VCaP (cell line): ENCODE measurements around the gene WBP1.

Experiments
- H3K27ac ChIP-seq: fragments of 450-650 bp; 2 replicates; pipeline ENCODE4 v1.5.1; 2017
- TF ChIP-seq, protein P1 (sequence below): fragments of 450-650 bp; conservative IDR thresholded peaks from 2 replicates; pipeline ENCODE4 v1.5.1; 2017; ENCODE audit warnings: mild to moderate bottlenecking, moderate library complexity

WBP1 gene

GRCh38 chr2:74423231-74424095 lies 34.8 kb upstream of the WBP1 start:
- TF ChIP-seq, protein P1, sequence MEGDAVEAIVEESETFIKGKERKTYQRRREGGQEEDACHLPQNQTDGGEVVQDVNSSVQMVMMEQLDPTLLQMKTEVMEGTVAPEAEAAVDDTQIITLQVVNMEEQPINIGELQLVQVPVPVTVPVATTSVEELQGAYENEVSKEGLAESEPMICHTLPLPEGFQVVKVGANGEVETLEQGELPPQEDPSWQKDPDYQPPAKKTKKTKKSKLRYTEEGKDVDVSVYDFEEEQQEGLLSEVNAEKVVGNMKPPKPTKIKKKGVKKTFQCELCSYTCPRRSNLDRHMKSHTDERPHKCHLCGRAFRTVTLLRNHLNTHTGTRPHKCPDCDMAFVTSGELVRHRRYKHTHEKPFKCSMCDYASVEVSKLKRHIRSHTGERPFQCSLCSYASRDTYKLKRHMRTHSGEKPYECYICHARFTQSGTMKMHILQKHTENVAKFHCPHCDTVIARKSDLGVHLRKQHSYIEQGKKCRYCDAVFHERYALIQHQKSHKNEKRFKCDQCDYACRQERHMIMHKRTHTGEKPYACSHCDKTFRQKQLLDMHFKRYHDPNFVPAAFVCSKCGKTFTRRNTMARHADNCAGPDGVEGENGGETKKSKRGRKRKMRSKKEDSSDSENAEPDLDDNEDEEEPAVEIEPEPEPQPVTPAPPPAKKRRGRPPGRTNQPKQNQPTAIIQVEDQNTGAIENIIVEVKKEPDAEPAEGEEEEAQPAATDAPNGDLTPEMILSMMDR, result no peak
- H3K27ac ChIP-seq, result no peak overlapping the region

DNA sequence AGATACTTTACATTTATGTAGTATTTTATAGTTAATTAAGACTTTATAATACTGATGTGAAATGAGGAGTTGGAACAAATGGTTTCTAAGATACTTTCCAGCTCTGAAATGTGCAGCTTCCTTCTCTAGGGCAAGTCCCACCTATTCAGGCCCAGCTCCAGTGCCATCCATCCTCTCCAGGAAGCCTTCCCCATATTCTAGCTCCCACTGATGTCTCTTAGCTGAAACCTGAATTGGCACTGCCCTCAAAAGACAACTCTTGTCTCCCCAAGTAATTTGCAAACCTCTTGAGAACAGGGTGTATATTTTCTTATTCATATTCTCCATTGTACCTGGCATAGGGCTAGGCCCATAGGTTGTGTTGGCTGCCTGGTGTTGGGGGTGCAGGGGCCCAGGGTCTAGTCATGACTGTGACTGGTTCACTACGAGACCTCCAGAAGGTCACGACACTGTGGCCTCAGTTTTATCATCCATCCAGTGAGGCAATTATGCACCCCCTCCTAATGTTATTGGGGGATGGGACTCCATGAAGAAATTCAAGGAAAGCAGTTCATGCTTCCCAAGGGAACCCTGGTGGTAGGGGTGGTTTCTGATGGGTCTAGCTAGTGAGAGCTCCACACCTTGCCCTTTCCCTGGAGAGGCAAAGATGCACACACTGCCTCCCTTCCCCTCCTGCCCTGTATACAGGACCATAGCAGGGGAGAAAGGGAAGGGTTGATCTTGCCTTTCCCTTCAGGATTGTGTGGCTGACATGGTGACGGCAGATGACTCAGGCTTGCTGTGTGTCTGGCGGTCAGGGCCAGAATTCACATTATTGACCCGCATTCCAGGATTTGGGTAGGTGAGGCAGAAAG lies 33.9 kb upstream of the WBP1 start:
- TF ChIP-seq, protein P1, result no peak
- H3K27ac ChIP-seq, result no peak overlapping the region

DNA sequence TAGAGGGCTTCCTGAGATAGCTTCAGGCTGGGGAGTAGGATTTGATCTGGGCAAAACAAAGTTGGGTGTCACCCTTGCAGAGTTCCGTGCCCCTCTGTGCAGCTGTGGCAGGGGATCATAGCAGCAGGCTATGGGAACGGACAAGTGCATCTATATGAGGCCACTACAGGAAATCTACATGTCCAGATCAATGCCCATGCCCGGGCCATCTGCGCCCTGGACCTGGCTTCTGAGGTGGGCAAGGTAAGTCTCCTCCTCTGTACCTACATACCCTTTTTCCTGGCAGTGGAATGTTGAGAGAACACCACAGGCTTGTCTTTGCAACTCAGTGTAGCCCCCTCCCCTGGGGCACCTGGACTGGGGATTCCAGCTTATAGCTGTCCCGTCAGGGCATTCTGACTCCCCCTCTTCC lies 33.2 kb upstream of the WBP1 start:
- TF ChIP-seq, protein P1, result no peak
- H3K27ac ChIP-seq, result no peak overlapping the region

DNA sequence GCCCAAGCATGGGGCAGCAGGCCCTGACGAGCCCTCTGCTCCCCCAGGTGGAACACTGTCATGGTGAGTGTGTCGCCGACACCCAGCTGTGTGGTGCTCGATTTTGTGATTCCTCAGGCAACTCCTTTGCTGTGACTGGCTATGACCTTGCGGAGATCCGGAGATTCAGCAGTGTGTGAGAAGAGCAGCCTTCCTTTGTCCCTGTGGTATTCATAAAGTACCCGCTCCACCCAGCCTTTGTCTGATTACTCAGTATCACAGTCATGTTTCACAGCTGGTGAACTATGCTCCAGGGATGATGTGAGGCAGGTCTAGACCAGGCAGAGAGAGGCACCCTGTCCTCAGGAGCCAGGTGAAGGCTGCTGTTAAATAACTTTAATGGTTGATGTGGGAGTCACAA lies 32.7 kb upstream of the WBP1 start:
- TF ChIP-seq, protein P1, result no peak

GRCh38 chr2:74426181-74426758 lies 32.0 kb upstream of the WBP1 start:
- no peak overlapping the region for H3K27ac ChIP-seq
- TF ChIP-seq, protein P1, result no peak

More for the DNA sequence above, 32.7 kb upstream of the WBP1 start:
- no peak overlapping the region for H3K27ac ChIP-seq

DNA sequence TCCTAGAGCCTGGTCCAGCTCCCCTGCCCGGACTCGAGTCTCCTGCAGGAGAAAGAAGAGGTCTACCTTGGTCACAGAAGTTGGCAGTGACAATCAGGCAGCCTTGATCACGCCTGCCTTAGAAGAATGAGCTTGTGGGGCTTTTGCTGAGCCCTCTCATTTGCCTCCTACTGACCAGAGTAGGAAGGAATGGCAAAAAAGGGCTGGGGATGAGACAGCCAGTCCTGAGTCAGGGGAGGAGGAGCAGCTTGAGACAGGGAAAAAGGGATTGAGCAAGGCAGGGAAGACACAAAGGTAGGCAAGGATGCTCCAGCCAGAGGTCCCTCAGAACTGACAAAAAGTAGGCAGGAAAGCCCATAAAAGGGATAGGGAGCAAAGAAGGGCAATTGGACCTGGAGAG lies 30.7 kb upstream of the WBP1 start:
- no peak overlapping the region for H3K27ac ChIP-seq

More for the DNA sequence above, 30.7 kb upstream of the WBP1 start:
- TF ChIP-seq, protein P1, result no peak
